CD14-positive monocyte (primary cell): ENCODE results near the gene ZNF662. TPM values are rescaled to one million over a fixed set of nuclear protein-coding genes. Genes with fewer than 3 reads are reported as not detected.

Source experiments
- DNase-seq, 3 donors: peaks; one replicate each; pipeline ENCODE4 v3.0.0-alpha.2; 2011 to 2022
- H2AFZ ChIP-seq: 2 replicates; pipeline ENCODE4 v1.6.0; 2012; ENCODE audit warnings: mild to moderate bottlenecking, low read depth, low read length, inconsistent platforms; ENCODE audit not compliant: insufficient read depth, poor library complexity, severe bottlenecking
- H3K27ac ChIP-seq, 2 donors: 1 replicate in 1 of 2; 2 replicates in 1 of 2; pipeline ENCODE4 v1.5.1; 2012 to 2013; ENCODE audit warnings: low read length in 2 of 2, control low read depth in 1 of 2, inconsistent platforms in 1 of 2, low read depth in 1 of 2, mild to moderate bottlenecking in 1 of 2
- H3K27me3 ChIP-seq, 2 donors: one replicate each; pipeline versions ENCODE4 v1.6.0 to v1.6.1; 2011 to 2013; ENCODE audit warnings: low read length in 2 of 2; ENCODE audit not compliant: control insufficient read depth in 2 of 2, insufficient read depth in 2 of 2
- H3K36me3 ChIP-seq, 2 donors: replicated peaks in 1 of 2; 1 replicate in 1 of 2; 2 replicates in 1 of 2; pipeline versions ENCODE4 v1.5.1 to v1.6.1; 2012 to 2013; ENCODE audit warnings: low read length in 2 of 2, control low read depth in 1 of 2, inconsistent platforms in 1 of 2, mild to moderate bottlenecking in 1 of 2; ENCODE audit not compliant: insufficient read depth in 2 of 2, control insufficient read depth in 1 of 2
- H3K4me1 ChIP-seq, 2 donors: 1 replicate in 1 of 2; 2 replicates in 1 of 2; pipeline versions ENCODE4 v1.5.1 to v1.6.1; 2012 to 2013; ENCODE audit warnings: low read length in 2 of 2, control low read depth in 1 of 2, inconsistent platforms in 1 of 2, mild to moderate bottlenecking in 1 of 2, moderate library complexity in 1 of 2; ENCODE audit not compliant: insufficient read depth in 2 of 2, control insufficient read depth in 1 of 2
- H3K4me2 ChIP-seq: replicated peaks from 2 replicates; pipeline ENCODE3; 2012; ENCODE audit warnings: low read length, moderate library complexity, mild to moderate bottlenecking; ENCODE audit not compliant: poor library complexity, severe bottlenecking; ENCODE audit errors: extremely low read depth
- H3K4me3 ChIP-seq, 3 experiments: fragments of 200-600 bp in 1 of 3; sonication (generic) in 1 of 3; replicated peaks in 1 of 3; 1 replicate in 2 of 3; 2 replicates in 1 of 3; pipeline ENCODE4 v1.5.1; 2011 to 2013; ENCODE audit warnings: low read length in 3 of 3, mild to moderate bottlenecking in 3 of 3, control low read depth in 2 of 3, low read depth in 2 of 3, inconsistent platforms in 1 of 3, moderate library complexity in 1 of 3
- H3K79me2 ChIP-seq: 2 replicates; pipeline ENCODE4 v1.6.0; 2012; ENCODE audit warnings: mild to moderate bottlenecking, control low read depth, inconsistent platforms, low read length, moderate library complexity; ENCODE audit not compliant: insufficient read depth
- H3K9ac ChIP-seq: 2 replicates; pipeline ENCODE4 v1.6.0; 2017; ENCODE audit warnings: low read length, mild to moderate bottlenecking; ENCODE audit not compliant: insufficient read depth, poor library complexity, severe bottlenecking
- H3K9me3 ChIP-seq, 2 donors: replicated peaks in 1 of 2; 1 replicate in 1 of 2; 2 replicates in 1 of 2; pipeline versions ENCODE4 v1.5.1 to v1.6.1; 2012 to 2013; ENCODE audit warnings: low read length in 2 of 2, control low read depth in 1 of 2; ENCODE audit not compliant: control insufficient read depth in 1 of 2, insufficient read depth in 1 of 2
- H4K20me1 ChIP-seq: 2 replicates; pipeline ENCODE4 v1.6.0; 2012; ENCODE audit warnings: mild to moderate bottlenecking, low read length, control low read depth, moderate library complexity; ENCODE audit not compliant: insufficient read depth
- H3K27ac Mint-ChIP-seq, 7 donors: one replicate each; pipeline ENCODE4 v1.8.0; 2020; ENCODE audit warnings: mild to moderate bottlenecking in 7 of 7, mixed read lengths in 7 of 7, moderate library complexity in 6 of 7, inconsistent platforms in 2 of 7
- H3K27me3 Mint-ChIP-seq, 3 donors: one replicate each; pipeline ENCODE4 v1.8.0; 2021 to 2022; ENCODE audit warnings: low read depth in 3 of 3, mild to moderate bottlenecking in 3 of 3, mixed read lengths in 3 of 3, moderate library complexity in 3 of 3, inconsistent platforms in 1 of 3
- H3K36me3 Mint-ChIP-seq, 2 donors: one replicate each; pipeline ENCODE4 v1.8.0; 2020; ENCODE audit warnings: mixed read lengths in 2 of 2, inconsistent platforms in 1 of 2, mild to moderate bottlenecking in 1 of 2
- H3K4me1 Mint-ChIP-seq: one replicate; pipeline ENCODE4 v1.8.0; 2020; ENCODE audit warnings: mild to moderate bottlenecking, mixed read lengths
- H3K4me3 Mint-ChIP-seq, 2 donors: one replicate each; pipeline ENCODE4 v1.8.0; 2020; ENCODE audit warnings: mild to moderate bottlenecking in 2 of 2, mixed read lengths in 2 of 2, moderate library complexity in 1 of 2
- H3K9me3 Mint-ChIP-seq, 7 donors: one replicate each; pipeline ENCODE4 v1.8.0; 2020 to 2022; ENCODE audit warnings: mixed read lengths in 7 of 7, mild to moderate bottlenecking in 6 of 7, moderate library complexity in 6 of 7, inconsistent platforms in 2 of 7
- WGBS: methylation state at CpG from one replicate; pipeline ENCODE4 v1.1.5; 2013; ENCODE audit warnings: missing lambda C conversion rate; ENCODE audit not compliant: insufficient coverage; 5-methylcytosine and 5-hydroxymethylcytosine counted together
- intact Hi-C, 2 donors: fragments of 100-400 bp; cut with micrococcal nuclease; formaldehyde crosslinking; loops; one replicate each; pipeline versions ENCODE4 v1.15.0 to v1.15.1; 2023
- polyA plus RNA-seq, 3 donors: library from polyadenylated mRNA; depleted of rRNA in 1 of 3; unstranded in 2 of 3; stranded (reverse) in 1 of 3; fragments of 300-500 nt in 2 of 3; fragments of >200 nt in 1 of 3; fragmentation: Illumina TruSeq in 2 of 3; gene quantifications; 1 replicate in 2 of 3; 2 replicates in 1 of 3; pipeline ENCODE4 v1.2.3, GENCODE V29; 2012 to 2021
- TF ChIP-seq, protein P1 (sequence below): fragments of 200-600 bp; IDR thresholded peaks from one replicate; pipeline ENCODE4 v1.8.0; 2022; ENCODE audit warnings: antibody characterized with exemption, mild to moderate bottlenecking

ZNF662 gene
- polyA plus RNA-seq, 3 donors = 0.09 TPM; not detected in 2

DNA sequence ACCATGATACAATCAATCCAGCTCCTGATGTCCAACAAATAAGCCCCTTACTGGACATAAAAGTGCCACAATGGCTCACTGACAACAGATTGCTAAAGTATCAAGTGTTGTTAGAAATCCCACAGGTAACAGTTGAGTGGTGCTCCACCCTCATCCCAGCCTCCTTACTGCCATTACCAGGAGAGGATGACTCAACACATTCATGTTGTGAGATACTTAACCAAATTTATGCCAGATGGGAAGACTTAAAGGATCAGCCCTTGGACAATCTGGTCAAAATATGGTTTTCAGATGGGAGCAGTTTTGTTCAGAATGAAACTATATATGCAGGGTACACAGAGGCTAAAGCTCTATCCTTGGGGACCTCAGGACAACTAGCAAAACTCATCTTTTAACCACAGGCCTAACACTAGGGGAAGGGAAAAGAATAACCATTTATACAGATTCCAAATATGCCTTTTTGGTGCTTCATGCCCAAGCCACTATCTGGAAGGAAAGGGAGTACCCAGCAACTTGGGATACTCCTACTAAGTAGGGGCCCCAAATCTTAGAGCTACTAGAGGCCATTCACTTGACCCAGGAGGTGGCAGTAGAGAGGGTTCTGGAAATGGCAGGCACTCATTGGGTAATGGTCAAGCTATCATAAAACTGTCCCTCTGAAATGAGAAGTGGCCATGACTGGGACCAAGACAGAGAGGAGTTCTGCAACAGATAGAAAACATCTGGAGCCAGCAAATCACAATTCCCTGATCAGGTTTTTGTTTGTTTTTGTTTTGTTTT lies 6.9 kb upstream of the ZNF662 start:
- H3K79me2 ChIP-seq = no peaks in the 10 kb centered on the region
- TF ChIP-seq, protein P1, sequence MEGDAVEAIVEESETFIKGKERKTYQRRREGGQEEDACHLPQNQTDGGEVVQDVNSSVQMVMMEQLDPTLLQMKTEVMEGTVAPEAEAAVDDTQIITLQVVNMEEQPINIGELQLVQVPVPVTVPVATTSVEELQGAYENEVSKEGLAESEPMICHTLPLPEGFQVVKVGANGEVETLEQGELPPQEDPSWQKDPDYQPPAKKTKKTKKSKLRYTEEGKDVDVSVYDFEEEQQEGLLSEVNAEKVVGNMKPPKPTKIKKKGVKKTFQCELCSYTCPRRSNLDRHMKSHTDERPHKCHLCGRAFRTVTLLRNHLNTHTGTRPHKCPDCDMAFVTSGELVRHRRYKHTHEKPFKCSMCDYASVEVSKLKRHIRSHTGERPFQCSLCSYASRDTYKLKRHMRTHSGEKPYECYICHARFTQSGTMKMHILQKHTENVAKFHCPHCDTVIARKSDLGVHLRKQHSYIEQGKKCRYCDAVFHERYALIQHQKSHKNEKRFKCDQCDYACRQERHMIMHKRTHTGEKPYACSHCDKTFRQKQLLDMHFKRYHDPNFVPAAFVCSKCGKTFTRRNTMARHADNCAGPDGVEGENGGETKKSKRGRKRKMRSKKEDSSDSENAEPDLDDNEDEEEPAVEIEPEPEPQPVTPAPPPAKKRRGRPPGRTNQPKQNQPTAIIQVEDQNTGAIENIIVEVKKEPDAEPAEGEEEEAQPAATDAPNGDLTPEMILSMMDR = no peak
- H3K9me3 ChIP-seq = no peaks in the 10 kb centered on the region
- Mint-ChIP-seq H3K27ac (no peak overlapping the region), H3K36me3 (no peaks in the 10 kb centered on the region), H3K4me1 (peaks cover 2% of the 10 kb centered on the region), H3K4me3 (no peak overlapping the region), H3K9me3 (peaks cover 1 to 18% (median 2%) of the 10 kb centered on the region in 7 donors), H3K27me3 (peaks cover 3 to 10% (median 5%) of the 10 kb centered on the region in 3 donors)
- H3K9ac ChIP-seq = no peak overlapping the region
- no peaks in the 10 kb centered on the region for H3K4me1 ChIP-seq
- H2AFZ ChIP-seq = no peak overlapping the region
- no peak overlapping the region for H3K4me2 ChIP-seq
- intact Hi-C loops = no loop called here
- H3K4me3 ChIP-seq = no peak overlapping the region
- no peaks in the 10 kb centered on the region for H3K27me3 ChIP-seq
- no peak for DNase-seq
- no peak overlapping the region for H3K27ac ChIP-seq
- H4K20me1 ChIP-seq = no peaks in the 10 kb centered on the region
- no peaks in the 10 kb centered on the region for H3K36me3 ChIP-seq

DNA sequence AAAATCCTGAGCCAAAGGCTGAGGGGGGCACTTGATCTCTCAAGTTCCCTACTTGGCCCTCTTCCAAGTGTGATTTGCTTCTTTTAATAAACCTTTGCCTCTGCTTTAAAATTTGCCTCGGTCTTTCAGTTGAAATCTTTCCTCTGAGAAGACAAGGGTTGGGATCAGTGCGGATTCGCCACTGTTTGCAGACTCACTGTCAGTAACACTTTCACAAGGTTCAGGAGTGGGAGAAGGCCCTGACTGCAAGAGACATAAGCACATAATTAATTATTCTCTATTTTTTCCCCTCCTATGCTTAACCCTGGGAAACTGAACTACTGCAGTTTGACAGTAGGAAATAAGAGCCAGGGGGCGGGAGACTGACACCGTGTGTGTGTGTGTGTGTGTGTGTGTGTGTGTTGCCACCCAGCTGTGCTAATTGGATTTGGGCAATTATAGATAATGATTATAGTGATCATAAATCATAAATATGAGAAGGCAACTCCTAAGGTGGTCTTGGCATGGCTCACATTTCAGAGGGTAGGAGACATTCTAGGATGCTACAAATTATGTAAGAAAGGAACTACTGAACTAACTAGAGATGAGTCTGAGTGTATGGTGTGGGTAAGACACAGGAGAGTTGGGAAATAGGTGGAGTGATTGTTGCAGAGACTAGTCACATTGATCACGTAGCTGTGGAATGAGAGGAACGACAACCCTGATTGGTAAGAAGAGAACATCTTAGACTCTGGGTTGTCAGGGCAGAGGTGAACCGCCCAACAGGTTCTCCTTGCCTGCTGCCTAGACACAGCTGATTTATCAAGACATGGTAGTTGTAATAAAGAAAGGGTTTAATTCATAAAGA lies 5.5 kb upstream of the ZNF662 start:
- H3K4me3 Mint-ChIP-seq = no peak overlapping the region
- H3K4me3 ChIP-seq = no peak overlapping the region
- H3K27ac ChIP-seq = no peak overlapping the region
- no peak for DNase-seq
- peaks cover 4 to 28% (median 9%) of the 10 kb centered on the region in 7 donors for H3K9me3 Mint-ChIP-seq
- no peaks in the 10 kb centered on the region for H4K20me1 ChIP-seq
- H3K27ac Mint-ChIP-seq = no peak overlapping the region
- peaks cover 5 to 11% of the 10 kb centered on the region in 2 donors for H3K27me3 ChIP-seq
- H3K4me2 ChIP-seq = no peak overlapping the region
- no peaks in the 10 kb centered on the region for H3K79me2 ChIP-seq
- TF ChIP-seq, protein P1 = no peak
- intact Hi-C loops = no loop called here
- H3K36me3 ChIP-seq = no peaks in the 10 kb centered on the region
- peaks cover 0 to 4% of the 10 kb centered on the region in 2 donors for H3K36me3 Mint-ChIP-seq
- no peaks in the 10 kb centered on the region for H3K9me3 ChIP-seq
- H3K4me1 Mint-ChIP-seq = peaks cover under 1% of the 10 kb centered on the region
- no peak overlapping the region for H3K9ac ChIP-seq
- no peak overlapping the region for H2AFZ ChIP-seq
- peaks cover 13 to 22% (median 18%) of the 10 kb centered on the region in 3 donors for H3K27me3 Mint-ChIP-seq
- H3K4me1 ChIP-seq = no peaks in the 10 kb centered on the region
- 90% methylated on average over 5 of the region's 8 CpGs for WGBS
